Panc1 (cell line): ENCODE data around the gene KIRREL3.

Experiments used
- CTCF ChIP-seq: fragments of 450-650 bp; IDR thresholded peaks from 2 replicates; pipeline ENCODE4 v1.5.1; 2017; ENCODE audit warnings: mild to moderate bottlenecking
- POLR2AphosphoS5 ChIP-seq: IDR thresholded peaks from 2 replicates; pipeline ENCODE4 v1.6.1; 2012; ENCODE audit warnings: mild to moderate bottlenecking, low read depth, low read length, moderate library complexity
- TF ChIP-seq, protein P1 (sequence below), 2 experiments: IDR thresholded peaks; 2 replicates each; pipeline ENCODE4 v1.6.1; 2011 to 2012; ENCODE audit warnings: low read depth in 2 of 2, control low read depth in 1 of 2, low read length in 1 of 2, mild to moderate bottlenecking in 1 of 2, moderate library complexity in 1 of 2; ENCODE audit not compliant: insufficient read depth in 1 of 2

DNA sequence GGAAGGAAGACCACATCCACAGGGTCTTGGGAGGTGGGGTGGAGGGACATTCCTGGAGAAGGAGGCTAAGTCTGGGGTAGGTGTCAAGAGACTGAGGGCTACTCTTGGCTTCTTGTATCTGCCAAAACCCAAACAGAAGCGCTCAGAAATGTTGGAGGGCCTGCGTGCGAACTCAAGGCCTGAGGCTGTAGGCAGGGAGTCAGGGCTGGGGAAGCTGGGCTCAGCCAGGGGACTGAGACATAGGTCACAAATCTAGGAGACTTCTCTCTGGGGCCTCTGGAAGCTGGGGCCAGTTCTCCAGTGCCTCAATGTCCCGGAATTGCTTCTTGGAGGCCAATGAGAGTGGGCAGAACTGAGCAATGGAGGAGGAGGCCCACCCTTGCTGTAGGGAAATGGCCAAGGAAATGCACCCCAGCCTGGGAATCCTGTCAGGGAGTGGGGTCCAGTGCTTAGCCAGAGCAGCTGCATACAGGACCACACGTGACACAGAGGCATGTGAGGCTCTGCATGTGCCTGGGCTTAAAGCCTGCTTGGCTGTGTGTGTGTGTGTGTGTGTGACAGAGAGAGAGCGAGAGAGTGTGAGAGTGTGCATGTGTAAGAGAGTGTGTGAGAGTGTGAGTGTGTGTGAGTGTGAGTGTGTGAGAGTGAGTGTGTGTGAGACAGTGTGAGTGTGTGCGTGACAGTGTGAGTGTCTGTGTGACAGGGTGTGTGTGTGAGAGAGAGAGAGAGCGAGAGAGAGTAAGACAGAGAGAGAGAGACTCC is 503.8 kb downstream of the KIRREL3 start:
- TF ChIP-seq, protein P1, sequence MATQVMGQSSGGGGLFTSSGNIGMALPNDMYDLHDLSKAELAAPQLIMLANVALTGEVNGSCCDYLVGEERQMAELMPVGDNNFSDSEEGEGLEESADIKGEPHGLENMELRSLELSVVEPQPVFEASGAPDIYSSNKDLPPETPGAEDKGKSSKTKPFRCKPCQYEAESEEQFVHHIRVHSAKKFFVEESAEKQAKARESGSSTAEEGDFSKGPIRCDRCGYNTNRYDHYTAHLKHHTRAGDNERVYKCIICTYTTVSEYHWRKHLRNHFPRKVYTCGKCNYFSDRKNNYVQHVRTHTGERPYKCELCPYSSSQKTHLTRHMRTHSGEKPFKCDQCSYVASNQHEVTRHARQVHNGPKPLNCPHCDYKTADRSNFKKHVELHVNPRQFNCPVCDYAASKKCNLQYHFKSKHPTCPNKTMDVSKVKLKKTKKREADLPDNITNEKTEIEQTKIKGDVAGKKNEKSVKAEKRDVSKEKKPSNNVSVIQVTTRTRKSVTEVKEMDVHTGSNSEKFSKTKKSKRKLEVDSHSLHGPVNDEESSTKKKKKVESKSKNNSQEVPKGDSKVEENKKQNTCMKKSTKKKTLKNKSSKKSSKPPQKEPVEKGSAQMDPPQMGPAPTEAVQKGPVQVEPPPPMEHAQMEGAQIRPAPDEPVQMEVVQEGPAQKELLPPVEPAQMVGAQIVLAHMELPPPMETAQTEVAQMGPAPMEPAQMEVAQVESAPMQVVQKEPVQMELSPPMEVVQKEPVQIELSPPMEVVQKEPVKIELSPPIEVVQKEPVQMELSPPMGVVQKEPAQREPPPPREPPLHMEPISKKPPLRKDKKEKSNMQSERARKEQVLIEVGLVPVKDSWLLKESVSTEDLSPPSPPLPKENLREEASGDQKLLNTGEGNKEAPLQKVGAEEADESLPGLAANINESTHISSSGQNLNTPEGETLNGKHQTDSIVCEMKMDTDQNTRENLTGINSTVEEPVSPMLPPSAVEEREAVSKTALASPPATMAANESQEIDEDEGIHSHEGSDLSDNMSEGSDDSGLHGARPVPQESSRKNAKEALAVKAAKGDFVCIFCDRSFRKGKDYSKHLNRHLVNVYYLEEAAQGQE (IDR thresholded peaks at IDR 0.05; ENCODE audit: insufficient read depth in 1 of 2, low read depth in 2 of 2, low read length in 1 of 2) = no peak
- TF ChIP-seq CTCF (no peak), POLR2AphosphoS5 (no peak)
